H1 (cell line): Measurements from ENCODE around the gene COL11A2. TPM values are rescaled to one million over a fixed set of nuclear protein-coding genes. Genes with fewer than 3 reads are reported as not detected.

Experiments used
- CEBPB ChIP-seq: IDR thresholded peaks from 2 replicates; pipeline ENCODE4 v1.6.1; 2012; ENCODE audit warnings: low read depth, low read length
- CHD7 ChIP-seq: fragments of 300-600 bp; sonication (generic); IDR thresholded peaks from 2 replicates; pipeline ENCODE4 v1.7.1; 2012; ENCODE audit warnings: low read length, moderate library complexity, mild to moderate bottlenecking, inconsistent platforms; ENCODE audit not compliant: insufficient replicate concordance
- CTCF ChIP-seq, 3 experiments: IDR thresholded peaks; 1 replicate in 2 of 3; 2 replicates in 1 of 3; pipeline versions ENCODE4 v1.5.1 to v1.6.1; 2011; ENCODE audit warnings: low read length in 3 of 3, mild to moderate bottlenecking in 3 of 3, inconsistent platforms in 2 of 3, low read depth in 1 of 3, moderate library complexity in 1 of 3; ENCODE audit not compliant: insufficient read depth in 1 of 3; ENCODE audit errors: control extremely low read depth in 1 of 3
- EP300 ChIP-seq, 2 experiments: IDR thresholded peaks; 1 replicate in 1 of 2; 2 replicates in 1 of 2; pipeline ENCODE4 v1.6.1; 2011 to 2012; ENCODE audit warnings: low read depth in 2 of 2, low read length in 2 of 2, mild to moderate bottlenecking in 2 of 2, borderline replicate concordance in 1 of 2, inconsistent platforms in 1 of 2, moderate library complexity in 1 of 2
- FOSL1 ChIP-seq: IDR thresholded peaks from 2 replicates; pipeline ENCODE4 v1.6.1; 2011; ENCODE audit warnings: mild to moderate bottlenecking, low read depth, low read length, moderate library complexity; ENCODE audit not compliant: insufficient read depth
- POLR2AphosphoS5 ChIP-seq: IDR thresholded peaks from 2 replicates; pipeline ENCODE4 v1.6.1; 2011; ENCODE audit warnings: low read depth, low read length
- RBBP5 ChIP-seq: IDR thresholded peaks from 2 replicates; pipeline ENCODE4 v1.7.1; 2012; ENCODE audit warnings: low read depth, mild to moderate bottlenecking, inconsistent platforms, low read length, moderate library complexity, borderline replicate concordance
- SP4 ChIP-seq: IDR thresholded peaks from 2 replicates; pipeline ENCODE4 v1.6.1; 2012; ENCODE audit warnings: low read length, inconsistent platforms
- TAF1 ChIP-seq: IDR thresholded peaks from 2 replicates; pipeline ENCODE4 v1.6.1; 2011; ENCODE audit warnings: mild to moderate bottlenecking, low read depth, low read length
- ZNF274 ChIP-seq: IDR thresholded peaks from 2 replicates; pipeline ENCODE4 v1.7.0; 2012; ENCODE audit warnings: low read length, borderline replicate concordance; ENCODE audit errors: extremely low read depth
- polyA plus RNA-seq, 7 experiments: library from polyadenylated mRNA; depleted of rRNA in 3 of 7; stranded (reverse) in 5 of 7; unstranded in 2 of 7; fragments of >200 nt in 5 of 7; fragments of 200-250 nt in 2 of 7; gene quantifications; 1 replicate in 5 of 7; 2 replicates in 1 of 7; 4 replicates in 1 of 7; pipeline versions ENCODE4 v1.2.1 to v1.2.3, GENCODE V29; 2011 to 2013; ENCODE audit warnings: missing spikeins in 2 of 7, mixed read lengths in 2 of 7
- total RNA-seq: library from RNA; stranded (reverse); fragmentation: NEBNext Ultra II Directional; extraction: Animal tissue kit (Norgen Biotek cat#: 25700); gene quantifications from 2 replicates; pipeline ENCODE4 v1.2.1, GENCODE V29; 2021

The COL11A2 gene
- total and polyA plus RNA-seq, 2 of the 8 experiments (the other 6 are each of a cell fraction or from before 2014, with no cell fraction given), result 2.8 to 3.8 TPM

- no peak for TF ChIP-seq CHD7
- TF ChIP-seq SP4, result no peak
- TF ChIP-seq TAF1, result no peak
- no peak for TF ChIP-seq POLR2AphosphoS5
- TF ChIP-seq RBBP5, result no peak
- TF ChIP-seq CTCF (IDR thresholded peaks at IDR 0.05; ENCODE audit: control extremely low read depth in 1 of 3, insufficient read depth in 1 of 3, low read depth in 1 of 3, low read length in 3 of 3), result no peak
- TF ChIP-seq FOSL1, result no peak
- TF ChIP-seq CEBPB, result no peak
- TF ChIP-seq EP300 (IDR thresholded peaks at IDR 0.05; ENCODE audit: borderline replicate concordance in 1 of 2, low read depth in 2 of 2, low read length in 2 of 2), result no peak
- no peak for TF ChIP-seq ZNF274
Observed at GRCh38 chr6:33166811-33167210, 25.5 kb downstream of the COL11A2 start (continued).
